ENCODE measurements around the gene AARS2. TPM values are rescaled to one million over a fixed set of nuclear protein-coding genes. Genes with fewer than 3 reads are reported as not detected.

AARS2 gene
- total and polyA plus RNA-seq, 9 of the 15 experiments (the other 6 are each of a cell fraction or from before 2014, with no cell fraction given): 0.97 to 34.0 (median 18.3) TPM

DNA sequence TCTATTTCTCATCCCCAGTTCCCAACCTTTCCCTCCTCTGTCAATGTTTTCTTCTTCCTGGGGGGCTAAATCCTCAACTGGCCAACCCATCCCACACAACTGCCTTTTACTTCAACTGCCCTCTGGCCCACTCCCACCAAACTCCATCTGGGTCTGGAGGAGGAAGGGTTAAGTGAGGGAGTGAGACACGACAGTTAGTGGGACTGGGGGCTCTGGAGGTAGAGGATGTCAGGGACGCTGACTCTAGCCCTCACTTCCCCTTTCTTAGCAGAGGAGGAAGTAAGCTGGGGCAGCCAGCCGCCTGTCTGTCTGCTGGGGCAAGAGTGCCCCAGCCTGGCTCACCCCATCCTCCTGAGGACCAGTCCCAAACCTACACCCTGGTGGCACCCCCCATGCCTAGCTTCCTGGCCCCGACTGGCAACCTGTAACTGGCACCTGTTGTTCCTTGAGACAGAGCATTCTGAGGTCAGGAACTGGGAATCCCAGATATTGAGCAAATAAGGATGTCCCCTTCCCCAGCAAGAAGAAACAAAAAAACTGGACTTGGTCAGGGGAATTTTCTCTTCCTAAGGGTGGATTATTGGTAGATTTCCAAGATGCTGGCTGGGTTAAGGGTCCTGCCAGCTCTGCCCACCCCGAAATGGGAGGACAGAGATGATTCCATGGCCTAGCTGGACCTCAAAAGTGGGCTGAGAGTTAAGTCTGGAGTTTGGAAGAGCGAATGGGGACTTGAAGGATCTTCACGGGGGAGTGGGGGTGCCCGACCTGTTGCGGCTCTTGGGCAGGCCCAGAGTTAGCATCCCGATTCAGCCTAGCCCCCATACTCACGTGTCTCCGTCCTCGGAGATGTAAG is 48.8 kb downstream of the AARS2 start (continued):
- TF ChIP-seq TAF9B (IDR thresholded peaks at IDR 0.05; ENCODE audit: partially characterized antibody) (no peak), BHLHE40 (IDR thresholded peaks at IDR 0.05; ENCODE audit: low read length) (peak; percentile 84), NR1H2 (CRISPR knock-in tag; IDR thresholded peaks at IDR 0.05) (peak; percentile 54), ZNF263 (CRISPR knock-in tag; IDR thresholded peaks at IDR 0.05; ENCODE audit: borderline replicate concordance) (peak; percentile 15; the same call in 1 of the 2 replicates), FOXK1 (CRISPR knock-in tag; IDR thresholded peaks at IDR 0.05; ENCODE audit: borderline replicate concordance) (peak; percentile 76; the same call in 1 of the 2 replicates), CC2D1A (IDR thresholded peaks at IDR 0.05) (peak; percentile 54; the same call in 1 of the 2 replicates), ZNF253 (CRISPR knock-in tag; conservative IDR thresholded peaks at IDR 0.05) (no peak), HDAC2 (IDR thresholded peaks at IDR 0.05) (peak; percentile 42; the same call in 1 of the 2 replicates)
- TF ChIP-seq, protein P1, sequence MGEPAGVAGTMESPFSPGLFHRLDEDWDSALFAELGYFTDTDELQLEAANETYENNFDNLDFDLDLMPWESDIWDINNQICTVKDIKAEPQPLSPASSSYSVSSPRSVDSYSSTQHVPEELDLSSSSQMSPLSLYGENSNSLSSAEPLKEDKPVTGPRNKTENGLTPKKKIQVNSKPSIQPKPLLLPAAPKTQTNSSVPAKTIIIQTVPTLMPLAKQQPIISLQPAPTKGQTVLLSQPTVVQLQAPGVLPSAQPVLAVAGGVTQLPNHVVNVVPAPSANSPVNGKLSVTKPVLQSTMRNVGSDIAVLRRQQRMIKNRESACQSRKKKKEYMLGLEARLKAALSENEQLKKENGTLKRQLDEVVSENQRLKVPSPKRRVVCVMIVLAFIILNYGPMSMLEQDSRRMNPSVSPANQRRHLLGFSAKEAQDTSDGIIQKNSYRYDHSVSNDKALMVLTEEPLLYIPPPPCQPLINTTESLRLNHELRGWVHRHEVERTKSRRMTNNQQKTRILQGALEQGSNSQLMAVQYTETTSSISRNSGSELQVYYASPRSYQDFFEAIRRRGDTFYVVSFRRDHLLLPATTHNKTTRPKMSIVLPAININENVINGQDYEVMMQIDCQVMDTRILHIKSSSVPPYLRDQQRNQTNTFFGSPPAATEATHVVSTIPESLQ (CRISPR knock-in tag; IDR thresholded peaks at IDR 0.05): 0 out of 2 replicates have a peak, but pooled peaks have one; percentile 46
